IPS-15b (cell line): ENCODE results near the gene FAM135A.
"Not testable (repeated sequence)": the region's sequence is repeated elsewhere in the genome, so short reads cannot be mapped to it uniquely, and the experiment has no call there.

ENCODE experiments used
- H3K27me3 ChIP-seq: one replicate; pipeline ENCODE4 v1.6.1; 2013; ENCODE audit warnings: low read length; ENCODE audit not compliant: control insufficient read depth, insufficient read depth
- H3K36me3 ChIP-seq: one replicate; pipeline ENCODE4 v1.6.1; 2013; ENCODE audit warnings: low read length; ENCODE audit not compliant: control insufficient read depth, insufficient read depth
- H3K4me1 ChIP-seq: one replicate; pipeline ENCODE4 v1.6.1; 2013; ENCODE audit warnings: mild to moderate bottlenecking, low read length; ENCODE audit not compliant: control insufficient read depth, insufficient read depth
- H3K4me3 ChIP-seq: one replicate; pipeline ENCODE4 v1.5.1; 2013; ENCODE audit warnings: low read depth, low read length
- H3K9ac ChIP-seq: one replicate; pipeline ENCODE4 v1.6.1; 2013; ENCODE audit warnings: low read depth, mild to moderate bottlenecking, low read length
- H3K9me3 ChIP-seq: one replicate; pipeline ENCODE4 v1.6.1; 2013; ENCODE audit warnings: mild to moderate bottlenecking, low read length; ENCODE audit not compliant: control insufficient read depth, insufficient read depth

Gene FAM135A

DNA sequence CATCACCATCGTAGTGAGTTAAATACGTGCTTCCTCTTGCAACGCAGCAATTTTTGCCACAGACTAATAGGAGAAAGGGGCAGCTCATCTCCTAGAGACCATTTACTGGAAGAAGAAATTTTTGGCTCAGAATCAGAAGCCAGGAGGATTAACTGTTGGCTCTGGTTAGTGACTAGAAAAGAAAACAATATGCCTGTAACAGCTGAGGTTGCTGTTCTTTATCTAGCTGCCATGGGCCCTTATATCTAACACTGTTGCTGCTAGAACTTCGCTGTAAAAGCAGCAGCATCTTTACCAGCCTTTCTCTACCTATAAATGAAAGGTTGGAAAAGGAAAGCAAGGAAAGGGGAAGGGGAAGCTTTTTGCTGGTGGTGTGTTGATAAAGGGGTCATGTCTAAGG lies 65.9 kb downstream of the FAM135A start:
- Histone ChIP-seq H3K36me3 (peaks cover 3% of the 10 kb centered on the region), H3K4me3 (no peak overlapping the region), H3K9ac (no peak overlapping the region), H3K27me3 (no peaks in the 10 kb centered on the region), H3K4me1 (peaks cover 6% of the 10 kb centered on the region), H3K9me3 (no peaks in the 10 kb centered on the region)

GRCh38 chr6:70486638-70487037 lies 73.3 kb downstream of the FAM135A start:
- not testable (repeated sequence) for H3K4me1 ChIP-seq, H3K9ac ChIP-seq, H3K9me3 ChIP-seq, H3K27me3 ChIP-seq, H3K36me3 ChIP-seq, H3K4me3 ChIP-seq

GRCh38 chr6:70489364-70489763 lies 76.1 kb downstream of the FAM135A start:
- Histone ChIP-seq H3K27me3 (no peaks in the 10 kb centered on the region), H3K9ac (no peak overlapping the region)

GRCh38 chr6:70494833-70495232 lies 81.5 kb downstream of the FAM135A start:
- no peak overlapping the region for H3K9ac ChIP-seq
- no peaks in the 10 kb centered on the region for H3K4me1 ChIP-seq
- H3K36me3 ChIP-seq, result no peaks in the 10 kb centered on the region
- H3K9me3 ChIP-seq, result no peaks in the 10 kb centered on the region
- H3K4me3 ChIP-seq, result no peak overlapping the region
- no peaks in the 10 kb centered on the region for H3K27me3 ChIP-seq

More at GRCh38 chr6:70489364-70489763, 76.1 kb downstream of the FAM135A start:
- H3K9me3 ChIP-seq, result no peaks in the 10 kb centered on the region
- H3K4me3 ChIP-seq, result no peak overlapping the region
- no peaks in the 10 kb centered on the region for H3K36me3 ChIP-seq
- no peaks in the 10 kb centered on the region for H3K4me1 ChIP-seq

GRCh38 chr6:70495790-70496189 lies 82.5 kb downstream of the FAM135A start:
- not testable (repeated sequence) for H3K4me1 ChIP-seq, H3K27me3 ChIP-seq, H3K36me3 ChIP-seq, H3K4me3 ChIP-seq, H3K9me3 ChIP-seq, H3K9ac ChIP-seq

DNA sequence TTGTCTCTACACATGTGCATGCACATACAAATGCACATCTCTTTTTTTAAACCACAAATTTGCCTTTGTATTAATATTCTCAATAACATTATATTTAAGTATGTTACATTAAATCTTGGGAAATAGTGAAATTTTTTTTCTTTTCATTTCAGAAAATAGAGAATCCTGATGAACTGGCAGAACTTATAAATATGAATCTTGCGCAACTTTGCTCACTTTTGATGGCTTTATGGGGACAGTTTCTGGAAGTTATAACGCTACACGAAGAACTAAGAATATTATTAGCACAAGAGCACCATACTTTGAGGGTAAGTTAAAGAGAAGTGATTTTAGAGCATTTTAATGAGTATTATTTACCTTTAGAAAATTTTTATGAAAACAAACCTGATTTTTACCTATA lies 89.2 kb downstream of the FAM135A start:
- Histone ChIP-seq H3K36me3 (peaks cover 5% of the 10 kb centered on the region), H3K9me3 (peaks cover 3% of the 10 kb centered on the region), H3K4me3 (no peak overlapping the region), H3K4me1 (no peaks in the 10 kb centered on the region), H3K27me3 (no peaks in the 10 kb centered on the region), H3K9ac (no peak overlapping the region)

- Histone ChIP-seq H3K9me3 (peaks cover 3% of the 10 kb centered on the region), H3K9ac (no peak overlapping the region), H3K36me3 (peaks cover 5% of the 10 kb centered on the region), H3K4me1 (no peaks in the 10 kb centered on the region), H3K27me3 (no peaks in the 10 kb centered on the region), H3K4me3 (no peak overlapping the region)
Measured at GRCh38 chr6:70503813-70504465, 90.6 kb downstream of the FAM135A start.

DNA sequence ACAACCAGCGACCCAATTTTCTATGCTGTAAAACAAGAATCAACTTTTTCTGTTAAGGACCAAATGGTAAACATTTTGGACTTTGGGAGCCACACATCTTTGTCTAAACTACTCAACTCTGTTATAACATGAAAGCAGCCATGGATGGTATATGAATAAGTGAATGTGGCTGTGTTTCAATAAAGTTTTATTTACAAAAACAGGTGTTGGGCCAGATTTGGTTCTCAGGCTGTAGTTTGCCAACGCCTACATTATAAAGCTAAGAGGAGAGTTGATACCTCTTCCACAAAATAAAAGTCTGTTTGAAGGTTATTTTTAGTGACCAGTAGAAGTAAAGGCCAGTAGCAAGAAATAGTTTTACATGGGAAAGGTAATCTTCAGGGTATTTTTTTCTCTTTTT lies 93.0 kb downstream of the FAM135A start:
- Histone ChIP-seq H3K9me3 (peaks cover 3% of the 10 kb centered on the region), H3K36me3 (peaks cover 5% of the 10 kb centered on the region), H3K27me3 (no peaks in the 10 kb centered on the region), H3K9ac (no peak overlapping the region), H3K4me1 (no peaks in the 10 kb centered on the region), H3K4me3 (no peak overlapping the region)

- Histone ChIP-seq H3K4me1 (no peaks in the 10 kb centered on the region), H3K4me3 (no peak overlapping the region), H3K9ac (no peak overlapping the region), H3K36me3 (peaks cover 5% of the 10 kb centered on the region), H3K27me3 (no peaks in the 10 kb centered on the region), H3K9me3 (peaks cover 3% of the 10 kb centered on the region)
Measured at GRCh38 chr6:70507161-70507560, 93.9 kb downstream of the FAM135A start.

GRCh38 chr6:70508953-70509352 lies 95.6 kb downstream of the FAM135A start:
- Histone ChIP-seq H3K4me3 (no peak overlapping the region), H3K27me3 (no peaks in the 10 kb centered on the region), H3K4me1 (no peaks in the 10 kb centered on the region), H3K36me3 (peaks cover 1% of the 10 kb centered on the region), H3K9ac (no peak overlapping the region), H3K9me3 (peaks cover under 1% of the 10 kb centered on the region)

- Histone ChIP-seq H3K36me3 (no peaks in the 10 kb centered on the region), H3K4me1 (no peaks in the 10 kb centered on the region), H3K9ac (no peak overlapping the region), H3K9me3 (no peaks in the 10 kb centered on the region), H3K4me3 (no peak overlapping the region), H3K27me3 (no peaks in the 10 kb centered on the region)
Measured at GRCh38 chr6:70510600-70510999, 97.3 kb downstream of the FAM135A start.

- no peaks in the 10 kb centered on the region for H3K9me3 ChIP-seq
- no peak overlapping the region for H3K9ac ChIP-seq
- H3K4me3 ChIP-seq, result no peak overlapping the region
- no peaks in the 10 kb centered on the region for H3K27me3 ChIP-seq
- no peaks in the 10 kb centered on the region for H3K4me1 ChIP-seq
- no peaks in the 10 kb centered on the region for H3K36me3 ChIP-seq
Measured at GRCh38 chr6:70518723-70519122, 105.4 kb downstream of the FAM135A start.
